ENCODE results near the gene SPNS2. TPM values are rescaled to one million over a fixed set of nuclear protein-coding genes. Genes with fewer than 3 reads are reported as not detected.

SPNS2 gene
- total and polyA plus RNA-seq, 2 of the 8 experiments (the other 6 are each of a cell fraction or from before 2014, with no cell fraction given) = 1.2 to 1.5 TPM

DNA sequence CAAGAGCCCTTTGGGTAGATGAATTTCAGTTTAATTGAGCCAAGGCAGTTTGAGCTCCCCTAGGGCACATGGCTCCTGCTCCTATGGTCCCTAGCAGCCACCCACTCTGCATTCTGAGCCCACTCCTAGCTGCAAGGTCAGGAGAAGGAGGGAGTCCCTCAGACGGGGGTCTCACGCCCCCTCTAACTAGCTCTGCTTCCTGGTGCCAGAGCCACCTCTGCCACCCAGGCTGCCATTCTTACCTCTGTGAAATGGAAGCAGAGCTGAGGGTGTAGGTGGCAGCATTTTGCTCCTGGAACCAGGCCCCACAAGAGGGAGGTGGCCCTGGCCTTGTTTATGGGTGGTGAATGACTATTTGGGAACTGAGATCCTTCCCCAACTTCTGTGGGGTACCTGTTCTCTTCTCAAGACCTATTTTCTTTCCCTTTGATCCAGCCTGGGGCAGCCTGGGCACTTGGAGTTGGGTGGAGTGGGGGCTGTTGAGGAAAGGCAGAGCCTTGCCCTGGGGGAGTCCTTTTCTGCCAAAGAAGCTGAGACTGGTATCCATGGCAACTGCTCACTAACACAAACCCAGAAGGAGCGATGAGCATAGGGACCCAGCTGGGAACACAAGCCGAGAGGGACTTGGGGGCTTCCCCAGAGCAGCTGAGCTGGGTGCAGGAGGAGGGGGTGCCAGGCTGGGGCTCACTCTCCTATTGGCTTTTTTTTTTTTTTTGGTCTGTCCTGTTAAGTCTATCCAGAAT lies 4.8 kb downstream of the SPNS2 start:
- Histone ChIP-seq H4K91ac (replicated peaks; ENCODE audit: insufficient read length, low read length) (no peak overlapping the region), H3K4me2 (ENCODE audit: insufficient read depth in 1 of 2, low read depth in 2 of 2, low read length in 2 of 2) (no peak overlapping the region), H3K4me3 (ENCODE audit: extremely low read depth in 1 of 4, insufficient read depth in 2 of 4, low read depth in 3 of 4, low read length in 4 of 4) (no peak overlapping the region), H3K56ac (replicated peaks; ENCODE audit: insufficient read length, low read depth, low read length) (no peak overlapping the region), H3K23ac (ENCODE audit: insufficient read length) (no peak overlapping the region), H2AFZ (ENCODE audit: low read length) (no peak overlapping the region), H3K36me3 (ENCODE audit: control insufficient read depth in 2 of 4, insufficient read depth in 4 of 4, low read length in 3 of 4) (no peaks in the 10 kb centered on the region), H3K23me2 (ENCODE audit: low read depth, low read length) (peaks cover 12% of the 10 kb centered on the region; the same call in 1 of the 2 replicates), H4K20me1 (replicated peaks in 1 of 2; ENCODE audit: control insufficient read depth in 1 of 2, insufficient read depth in 2 of 2, low read length in 2 of 2) (peaks cover 0 to 5% of the 10 kb centered on the region in 2 experiments), H3K79me1 (ENCODE audit: low read depth, low read length) (no peaks in the 10 kb centered on the region), H2BK20ac (ENCODE audit: low read length) (no peak overlapping the region), H3K9me3 (ENCODE audit: insufficient read depth in 2 of 2, low read depth in 1 of 2, low read length in 1 of 2) (no peaks in the 10 kb centered on the region), H3K9ac (replicated peaks in 1 of 4; ENCODE audit: extremely low read depth in 1 of 4, low read depth in 3 of 4, low read length in 3 of 4) (no peak overlapping the region), H3K79me2 (ENCODE audit: control insufficient read depth in 1 of 2, insufficient read depth in 2 of 2, low read length in 2 of 2) (no peaks in the 10 kb centered on the region), H2BK5ac (ENCODE audit: low read depth, low read length) (no peak overlapping the region), H2BK120ac (replicated peaks; ENCODE audit: low read depth, low read length) (no peak overlapping the region), H3K27me3 (replicated peaks in 1 of 4; ENCODE audit: control insufficient read depth in 3 of 4, extremely low read depth in 1 of 4, insufficient read depth in 3 of 4, low read length in 3 of 4) (peaks cover 23 to 26% (median 26%) of the 10 kb centered on the region in 4 experiments), H2AK5ac (ENCODE audit: low read depth, low read length) (no peak overlapping the region), H3K27ac (ENCODE audit: low read depth, low read length) (no peak overlapping the region), H3K14ac (ENCODE audit: insufficient read length) (no peak overlapping the region), H3K4ac (replicated peaks; ENCODE audit: insufficient read length, low read depth, low read length) (no peak overlapping the region), H2BK15ac (ENCODE audit: low read length) (no peak overlapping the region), H2BK12ac (ENCODE audit: low read depth, low read length) (no peak overlapping the region), H4K5ac (ENCODE audit: insufficient read length, low read depth, low read length) (no peak overlapping the region), H3K18ac (ENCODE audit: extremely low read depth, low read length) (no peak overlapping the region), H4K8ac (ENCODE audit: extremely low read depth, insufficient read depth, low read length) (0 out of 2 replicates have a peak overlapping the region, but pooled peaks have one; percentile 0), H3K4me1 (replicated peaks in 1 of 4; ENCODE audit: control insufficient read depth in 3 of 4, insufficient read depth in 4 of 4, low read length in 3 of 4) (peaks cover 0 to 13% (median 3%) of the 10 kb centered on the region in 4 experiments; a peak in 3 of 7 replicates)
- ChIA-PET POLR2A (ENCODE audit: partially characterized antibody) (interaction anchor here (0.9 to 2.3 kb wide), 3 partner anchors 21 to 88 kb away, joined by 3 to 7 read pairs (median 4); no protein-coding TSS in a partner anchor), CTCF (ENCODE audit: partially characterized antibody) (interaction anchor here (0.9 to 1.1 kb wide), 4 partner anchors 19 to 92 kb away, joined by 3 read pairs; no protein-coding TSS in a partner anchor)
- WGBS, 2 experiments (ENCODE audit: extremely low coverage in 1 of 2, insufficient coverage in 1 of 2, insufficient read length in 1 of 2, insufficient replicate concordance in 2 of 2, low coverage in 1 of 2, low lambda C conversion rate in 2 of 2, missing lambda C conversion rate in 1 of 2) = 80% methylated on average over 2 of the region's 4 CpGs; no CpG with 5 or more reads in 1 of the 2 experiments
- DNase-seq (ENCODE audit: low read depth in 1 of 2, low spot score in 2 of 2) (no peak), FAIRE-seq (no peak)
- TF ChIP-seq RFX5 (IDR thresholded peaks at IDR 0.05; ENCODE audit: borderline replicate concordance, low read depth, low read length) = no peak
- TF ChIP-seq NANOG (IDR thresholded peaks at IDR 0.05; ENCODE audit: insufficient read depth, low read depth, low read length, poor library complexity, severe bottlenecking) = no peak
- TF ChIP-seq ATF2 (IDR thresholded peaks at IDR 0.05; ENCODE audit: low read length) = no peak
- TF ChIP-seq SIN3A (conservative IDR thresholded peaks at IDR 0.05 in 1 of 2, IDR thresholded peaks at IDR 0.05 in 1 of 2; ENCODE audit: low read depth in 1 of 2, low read length in 2 of 2) = no peak
- no peak for TF ChIP-seq NRF1 (IDR thresholded peaks at IDR 0.05; ENCODE audit: low read depth, low read length)
- TF ChIP-seq SP1 (IDR thresholded peaks at IDR 0.05; ENCODE audit: low read depth, low read length) = no peak
- TF ChIP-seq CREB1 (IDR thresholded peaks at IDR 0.05) = no peak
- TF ChIP-seq SAP30 (IDR thresholded peaks at IDR 0.05; ENCODE audit: insufficient read depth, insufficient replicate concordance, low read length) = no peak
- TF ChIP-seq RXRA (IDR thresholded peaks at IDR 0.05; ENCODE audit: insufficient read depth, low read depth, low read length) = no peak
- no peak for TF ChIP-seq RBBP5 (IDR thresholded peaks at IDR 0.05; ENCODE audit: borderline replicate concordance, low read depth, low read length)
